ENCODE measurements around the gene TPP2. TPM values are rescaled to one million over a fixed set of nuclear protein-coding genes. Genes with fewer than 3 reads are reported as not detected.

The TPP2 gene
- total RNA-seq, 1 experiment from 2014 or later: 36.7 TPM

- Histone ChIP-seq H3K4me3 (replicated peaks in 1 of 2; ENCODE audit: low read depth in 1 of 2, low read length in 2 of 2) (no peak overlapping the region), H4K20me1 (ENCODE audit: insufficient read depth) (no peaks in the 10 kb centered on the region), H3K27ac (ENCODE audit: low read depth, low read length) (no peak overlapping the region), H3K79me2 (ENCODE audit: insufficient read depth, low read length) (no peaks in the 10 kb centered on the region), H3K9me3 (ENCODE audit: control insufficient read depth in 1 of 2, insufficient read depth in 1 of 2, low read depth in 1 of 2, low read length in 2 of 2) (no peaks in the 10 kb centered on the region), H3K36me3 (ENCODE audit: control insufficient read depth in 1 of 2, insufficient read depth in 2 of 2, low read length in 2 of 2) (peaks cover 24 to 35% of the 10 kb centered on the region in 2 experiments), H2AFZ (ENCODE audit: low read depth, low read length, poor library complexity, severe bottlenecking) (no peak overlapping the region), H3K9me2 (ENCODE audit: insufficient read depth) (no peaks in the 10 kb centered on the region), H3K9ac (ENCODE audit: low read length) (no peak overlapping the region), H3K27me3 (ENCODE audit: insufficient read depth, low read length) (no peaks in the 10 kb centered on the region), H3K4me1 (ENCODE audit: control insufficient read depth in 1 of 2, insufficient read depth in 2 of 2, low read length in 2 of 2) (no peaks in the 10 kb centered on the region), H3K4me2 (ENCODE audit: low read length) (no peak overlapping the region)
- TF ChIP-seq ZBTB33 (IDR thresholded peaks at IDR 0.05; ENCODE audit: extremely low read depth, insufficient replicate concordance, low read length): no peak
- no peak for TF ChIP-seq FOSL1 (IDR thresholded peaks at IDR 0.05; ENCODE audit: low read depth)
- no peak for TF ChIP-seq ZFX (IDR thresholded peaks at IDR 0.05)
- TF ChIP-seq POLR2AphosphoS5 (IDR thresholded peaks at IDR 0.05; ENCODE audit: low read depth, low read length): no peak
- no TSS peak for BruUV-seq (replicated peaks)
- no peak for DNase-seq (ENCODE audit: low read depth, low spot score)
- ChIA-PET CTCF (no interaction called here), RAD21 (ENCODE audit: low non-redundant PET in 1 of 2, low total read pairs in 2 of 2, uncharacterized antibody in 2 of 2, unreplicated experiment in 2 of 2) (no interaction called here), POLR2A (no interaction called here)
- intact Hi-C loops (cut with micrococcal nuclease): no loop called here
- ATAC-seq: no peak
Observed at GRCh38 chr13:102650444-102650843, 53.7 kb downstream of the TPP2 start.

- Histone ChIP-seq H3K4me3 (replicated peaks in 1 of 2; ENCODE audit: low read depth in 1 of 2, low read length in 2 of 2) (no peak overlapping the region), H3K27me3 (ENCODE audit: insufficient read depth, low read length) (no peaks in the 10 kb centered on the region), H3K36me3 (ENCODE audit: control insufficient read depth in 1 of 2, insufficient read depth in 2 of 2, low read length in 2 of 2) (peaks cover 24 to 28% of the 10 kb centered on the region in 2 experiments), H3K79me2 (ENCODE audit: insufficient read depth, low read length) (no peaks in the 10 kb centered on the region), H4K20me1 (ENCODE audit: insufficient read depth) (no peaks in the 10 kb centered on the region), H3K4me1 (ENCODE audit: control insufficient read depth in 1 of 2, insufficient read depth in 2 of 2, low read length in 2 of 2) (no peaks in the 10 kb centered on the region), H3K27ac (ENCODE audit: low read depth, low read length) (no peak overlapping the region), H2AFZ (ENCODE audit: low read depth, low read length, poor library complexity, severe bottlenecking) (no peak overlapping the region), H3K4me2 (ENCODE audit: low read length) (no peak overlapping the region), H3K9me2 (ENCODE audit: insufficient read depth) (no peaks in the 10 kb centered on the region), H3K9ac (ENCODE audit: low read length) (no peak overlapping the region), H3K9me3 (ENCODE audit: control insufficient read depth in 1 of 2, insufficient read depth in 1 of 2, low read depth in 1 of 2, low read length in 2 of 2) (no peaks in the 10 kb centered on the region)
- ChIA-PET RAD21 (ENCODE audit: low non-redundant PET in 1 of 2, low total read pairs in 2 of 2, uncharacterized antibody in 2 of 2, unreplicated experiment in 2 of 2) (no interaction called here), POLR2A (no interaction called here), CTCF (no interaction called here)
- intact Hi-C loops (cut with micrococcal nuclease): no loop called here
- no peak for ATAC-seq
- no TSS peak for BruUV-seq (replicated peaks)
- DNase-seq (ENCODE audit: low read depth, low spot score): no peak
- TF ChIP-seq CEBPB (IDR thresholded peaks at IDR 0.05; ENCODE audit: low read depth) (no peak), ZFX (IDR thresholded peaks at IDR 0.05) (no peak)
Observed at GRCh38 chr13:102651392-102651791, 54.6 kb downstream of the TPP2 start.
